ENCODE data around the gene SHC2.

The SHC2 gene

GRCh38 chr19:402786-403185 is 58.0 kb downstream of the SHC2 start:
- Histone ChIP-seq H3K27ac (ENCODE audit: extremely low read depth, low read depth, low read length) (no peak overlapping the region), H3K36me3 (ENCODE audit: control insufficient read depth in 2 of 2, insufficient read depth in 1 of 2, low read length in 2 of 2) (no peaks in the 10 kb centered on the region), H3K9me3 (ENCODE audit: control insufficient read depth, insufficient read depth, low read depth, low read length) (no peaks in the 10 kb centered on the region), H3K4me1 (ENCODE audit: control insufficient read depth, insufficient read depth, low read length) (peaks cover 7% of the 10 kb centered on the region), H3K4me3 (ENCODE audit: low read depth, low read length) (no peak overlapping the region)
- POLR2A ChIA-PET, result interaction anchor here (0.5 kb wide), 1 partner anchor 81 kb away, joined by 3 read pairs; no protein-coding TSS in a partner anchor
- CTCF ChIA-PET, result no interaction called here
- TF ChIP-seq ZNF202 (tag by site-specific recombination; IDR thresholded peaks at IDR 0.05; ENCODE audit: borderline replicate concordance), result no peak
- TF ChIP-seq MYNN (tag by site-specific recombination; IDR thresholded peaks at IDR 0.05; ENCODE audit: borderline replicate concordance), result no peak
- TF ChIP-seq IKZF3 (tag by site-specific recombination; IDR thresholded peaks at IDR 0.05), result no peak
- TF ChIP-seq ZNF558 (tag by site-specific recombination; IDR thresholded peaks at IDR 0.05), result no peak
- TF ChIP-seq FEZF1 (tag by site-specific recombination; IDR thresholded peaks at IDR 0.05), result no peak
- no peak for TF ChIP-seq ZNF292 (tag by site-specific recombination; IDR thresholded peaks at IDR 0.05; ENCODE audit: borderline replicate concordance, low read depth)
- TF ChIP-seq ZNF362 (tag by site-specific recombination; IDR thresholded peaks at IDR 0.05), result no peak
- TF ChIP-seq ZNF549 (tag by site-specific recombination; IDR thresholded peaks at IDR 0.05), result no peak
- no peak for TF ChIP-seq ZNF433 (tag by site-specific recombination; IDR thresholded peaks at IDR 0.05; ENCODE audit: low read depth)
- TF ChIP-seq ZNF629 (tag by site-specific recombination; IDR thresholded peaks at IDR 0.05), result no peak
- TF ChIP-seq ZBTB48 (tag by site-specific recombination; IDR thresholded peaks at IDR 0.05), result no peak
- TF ChIP-seq ZSCAN30 (tag by site-specific recombination; IDR thresholded peaks at IDR 0.05), result no peak
- no peak for TF ChIP-seq ZNF366 (tag by site-specific recombination; conservative IDR thresholded peaks at IDR 0.05)
- no peak for TF ChIP-seq ZNF510 (tag by site-specific recombination; IDR thresholded peaks at IDR 0.05; ENCODE audit: insufficient replicate concordance)

- Histone ChIP-seq H3K4me1 (ENCODE audit: control insufficient read depth, insufficient read depth, low read length) (peaks cover 7% of the 10 kb centered on the region), H3K9me3 (ENCODE audit: control insufficient read depth, insufficient read depth, low read depth, low read length) (no peaks in the 10 kb centered on the region), H3K4me3 (ENCODE audit: low read depth, low read length) (no peak overlapping the region), H3K36me3 (ENCODE audit: control insufficient read depth in 2 of 2, insufficient read depth in 1 of 2, low read length in 2 of 2) (no peaks in the 10 kb centered on the region), H3K27ac (ENCODE audit: extremely low read depth, low read depth, low read length) (no peak overlapping the region)
- POLR2A ChIA-PET, result no interaction called here
- TF ChIP-seq EGR2 (tag by site-specific recombination; IDR thresholded peaks at IDR 0.05; ENCODE audit: low read depth), result 0 out of 2 replicates have a peak, but pooled peaks have one; percentile 11
- TF ChIP-seq ZNF544 (tag by site-specific recombination; IDR thresholded peaks at IDR 0.05), result no peak
- CTCF ChIA-PET, result no interaction called here
These were observed 58.8 kb downstream of the SHC2 start for GRCh38 chr19:401866-402511.

- CTCF ChIA-PET, result no interaction called here
- Histone ChIP-seq H3K9me3 (ENCODE audit: control insufficient read depth, insufficient read depth, low read depth, low read length) (no peaks in the 10 kb centered on the region), H3K36me3 (ENCODE audit: control insufficient read depth in 2 of 2, insufficient read depth in 1 of 2, low read length in 2 of 2) (no peaks in the 10 kb centered on the region), H3K4me3 (ENCODE audit: low read depth, low read length) (no peak overlapping the region), H3K27ac (ENCODE audit: extremely low read depth, low read depth, low read length) (no peak overlapping the region), H3K4me1 (ENCODE audit: control insufficient read depth, insufficient read depth, low read length) (peaks cover 7% of the 10 kb centered on the region)
- POLR2A ChIA-PET, result no interaction called here
- no peak for TF ChIP-seq PBX3 (CRISPR knock-in tag; IDR thresholded peaks at IDR 0.05)
- TF ChIP-seq HIC1 (tag by site-specific recombination; IDR thresholded peaks at IDR 0.05), result peak; percentile 19; the same call in 1 of the 2 replicates
These were observed 59.6 kb downstream of the SHC2 start for GRCh38 chr19:400976-401865.

Measured in HEK293 (cell line).